Left lung (tissue), 10 donors: ENCODE results near the gene SPOP. TPM values are rescaled to one million over a fixed set of nuclear protein-coding genes. Genes with fewer than 3 reads are reported as not detected.

Experiments
- ATAC-seq: fragments of 200-7000 bp; cut with Tn5 transposase; one replicate; pipeline ENCODE4 v1.9.1; 2020; ENCODE audit warnings: moderate library complexity
- DNase-seq, 4 donors: peaks; one replicate each; pipeline ENCODE4 v3.0.0-alpha.2; 2013 to 2020
- H3K27ac ChIP-seq, 2 donors: fragments of 200-600 bp; sonication (generic) in 1 of 2; one replicate each; pipeline versions ENCODE4 v1.5.0 to v1.8.0; 2020 to 2021
- H3K27me3 ChIP-seq, 2 donors: fragments of 200-600 bp; sonication (generic) in 1 of 2; one replicate each; pipeline versions ENCODE4 v1.5.0 to v1.8.0; 2020 to 2021
- H3K36me3 ChIP-seq, 2 donors: fragments of 200-600 bp; sonication (generic) in 1 of 2; one replicate each; pipeline versions ENCODE4 v1.5.0 to v1.8.0; 2020 to 2021
- H3K4me1 ChIP-seq, 2 donors: fragments of 200-600 bp; one replicate each; pipeline ENCODE4 v1.8.0; 2021
- H3K4me3 ChIP-seq, 2 donors: fragments of 200-600 bp; sonication (generic) in 1 of 2; one replicate each; pipeline versions ENCODE4 v1.5.0 to v1.8.0; 2020 to 2021; ENCODE audit warnings: mild to moderate bottlenecking in 1 of 2
- H3K9me3 ChIP-seq, 2 donors: fragments of 200-600 bp; sonication (generic) in 1 of 2; one replicate each; pipeline versions ENCODE4 v1.5.0 to v1.8.0; 2020 to 2021
- intact Hi-C, 2 donors: fragments of 100-400 bp; cut with DNase I; formaldehyde crosslinking; loops; one replicate each; pipeline versions ENCODE4 v1.11.2 to v1.14.2; 2022
- polyA plus RNA-seq, 6 donors: library from polyadenylated mRNA; unstranded; fragments of 120-200 nt; gene quantifications; one replicate each; pipeline ENCODE4 v1.2.1, GENCODE V29; 2013; ENCODE audit not compliant: insufficient read length in 6 of 6
- total RNA-seq, 2 donors: library from RNA; stranded (reverse); fragmentation: NEBNext Ultra II Directional; extraction: Animal tissue kit (Norgen Biotek cat#: 25700); gene quantifications; one replicate each; pipeline ENCODE4 v1.2.1, GENCODE V29; 2021
- TF ChIP-seq, protein P1 (sequence below), 2 donors: fragments of 200-600 bp; sonication (generic) in 1 of 2; IDR thresholded peaks; one replicate each; pipeline versions ENCODE4 v1.5.0 to v1.8.0; 2021; ENCODE audit warnings: antibody characterized with exemption in 2 of 2
- donor health status: DM: no; HTN: yes; CAD: no.
- donor health status: DM: no; HTN: no; CAD: no.

Gene SPOP
- total and polyA plus RNA-seq, 8 donors = 68.7 to 89.6 (median 79.1) TPM

DNA sequence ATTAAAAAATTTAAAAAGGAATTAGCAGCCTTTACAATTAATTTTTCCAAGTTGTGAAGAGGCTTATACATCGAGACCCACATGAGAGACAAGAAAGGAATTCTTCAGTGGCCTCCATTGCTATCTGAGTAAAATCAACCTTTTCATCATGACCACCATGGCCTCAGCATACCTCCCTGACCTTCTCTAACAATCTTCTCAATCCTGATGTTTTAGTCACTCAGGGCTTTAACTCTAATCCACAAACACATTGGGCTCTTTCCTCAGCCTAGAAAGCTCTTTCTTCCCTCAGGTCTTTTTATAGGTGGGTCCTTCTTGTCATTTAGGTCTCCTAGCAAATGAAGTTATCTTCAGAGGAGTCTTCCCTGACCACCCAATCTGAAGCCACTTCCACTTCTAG lies 46.4 kb downstream of the SPOP start:
- peaks cover 16 to 53% of the 10 kb centered on the region in 2 donors for H3K4me1 ChIP-seq
- H3K4me3 ChIP-seq = no peak overlapping the region
- H3K9me3 ChIP-seq = no peaks in the 10 kb centered on the region
- DNase-seq (no peak), ATAC-seq (no peak)
- H3K27me3 ChIP-seq = no peaks in the 10 kb centered on the region
- peaks cover 0 to 7% of the 10 kb centered on the region in 2 donors for H3K36me3 ChIP-seq
- TF ChIP-seq, protein P1, sequence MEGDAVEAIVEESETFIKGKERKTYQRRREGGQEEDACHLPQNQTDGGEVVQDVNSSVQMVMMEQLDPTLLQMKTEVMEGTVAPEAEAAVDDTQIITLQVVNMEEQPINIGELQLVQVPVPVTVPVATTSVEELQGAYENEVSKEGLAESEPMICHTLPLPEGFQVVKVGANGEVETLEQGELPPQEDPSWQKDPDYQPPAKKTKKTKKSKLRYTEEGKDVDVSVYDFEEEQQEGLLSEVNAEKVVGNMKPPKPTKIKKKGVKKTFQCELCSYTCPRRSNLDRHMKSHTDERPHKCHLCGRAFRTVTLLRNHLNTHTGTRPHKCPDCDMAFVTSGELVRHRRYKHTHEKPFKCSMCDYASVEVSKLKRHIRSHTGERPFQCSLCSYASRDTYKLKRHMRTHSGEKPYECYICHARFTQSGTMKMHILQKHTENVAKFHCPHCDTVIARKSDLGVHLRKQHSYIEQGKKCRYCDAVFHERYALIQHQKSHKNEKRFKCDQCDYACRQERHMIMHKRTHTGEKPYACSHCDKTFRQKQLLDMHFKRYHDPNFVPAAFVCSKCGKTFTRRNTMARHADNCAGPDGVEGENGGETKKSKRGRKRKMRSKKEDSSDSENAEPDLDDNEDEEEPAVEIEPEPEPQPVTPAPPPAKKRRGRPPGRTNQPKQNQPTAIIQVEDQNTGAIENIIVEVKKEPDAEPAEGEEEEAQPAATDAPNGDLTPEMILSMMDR (IDR thresholded peaks at IDR 0.05) = no peak
- intact Hi-C loops = no loop called here
- H3K27ac ChIP-seq = no peak overlapping the region

DNA sequence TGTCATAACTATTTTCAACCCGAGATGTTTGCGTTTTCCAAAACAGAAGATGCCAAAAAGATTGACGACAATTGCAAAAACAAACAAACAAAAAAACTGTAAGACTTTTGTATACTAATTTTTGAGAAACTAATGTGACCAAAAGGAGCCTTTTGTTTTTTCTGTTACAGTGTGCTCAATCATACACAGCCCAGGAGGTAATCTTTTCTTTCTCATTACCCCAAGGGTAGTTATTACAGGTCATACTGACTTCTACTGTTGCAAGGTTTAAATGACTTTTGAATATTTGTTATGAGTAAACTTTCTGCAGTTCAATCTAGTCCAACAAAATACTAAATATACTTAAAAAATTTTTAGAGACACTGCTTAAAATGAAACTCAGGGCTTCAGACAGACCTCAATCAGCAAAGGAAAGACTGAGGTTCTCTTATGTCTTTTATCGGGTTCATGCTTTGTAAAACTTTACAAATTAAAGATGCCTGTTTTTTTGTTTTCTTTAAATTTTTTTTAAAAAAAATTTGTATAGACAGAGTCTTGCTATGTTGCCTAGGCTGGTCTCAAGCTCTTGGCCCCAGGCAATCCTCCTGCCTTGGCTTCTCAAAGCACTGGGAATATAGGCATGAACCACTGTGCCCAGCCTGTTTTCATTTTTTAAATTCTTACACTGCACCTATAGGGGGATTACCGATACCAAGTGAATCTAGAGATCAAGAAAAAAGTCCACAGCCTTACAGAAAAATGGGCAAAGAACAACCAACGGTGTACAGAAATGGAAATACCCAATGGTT lies 47.6 kb downstream of the SPOP start:
- Histone ChIP-seq H3K27me3 (no peaks in the 10 kb centered on the region), H3K36me3 (peaks cover 0 to 10% of the 10 kb centered on the region in 2 donors), H3K4me3 (no peak overlapping the region), H3K4me1 (peaks cover 16 to 50% of the 10 kb centered on the region in 2 donors), H3K9me3 (no peaks in the 10 kb centered on the region), H3K27ac (no peak overlapping the region)
- no peak for DNase-seq
- no peak for ATAC-seq
- intact Hi-C loops = no loop called here
- TF ChIP-seq, protein P1 (IDR thresholded peaks at IDR 0.05) = no peak

DNA sequence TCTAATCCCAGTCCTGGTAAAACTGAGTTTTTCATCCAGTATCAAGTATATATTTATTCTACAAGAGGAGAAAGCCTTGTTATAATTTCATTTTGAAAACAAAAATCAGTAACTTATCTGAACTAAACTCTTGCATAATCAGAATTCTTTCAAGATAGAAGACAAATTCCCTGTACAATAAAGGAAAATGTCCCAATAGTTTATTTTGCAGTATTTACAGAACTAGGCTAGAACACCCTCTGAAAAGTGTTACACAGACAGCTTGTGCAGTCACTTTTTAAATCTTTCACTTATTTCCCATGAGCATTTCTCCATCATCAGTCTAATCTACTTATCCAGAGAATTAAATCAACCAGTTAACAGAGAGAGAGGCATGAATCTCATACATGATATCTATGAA lies 48.5 kb downstream of the SPOP start:
- DNase-seq (no peak), ATAC-seq (no peak)
- H3K4me3 ChIP-seq = no peak overlapping the region
- TF ChIP-seq, protein P1 (IDR thresholded peaks at IDR 0.05) = no peak
- H3K27me3 ChIP-seq = no peaks in the 10 kb centered on the region
- peaks cover 0 to 10% of the 10 kb centered on the region in 2 donors for H3K36me3 ChIP-seq
- H3K27ac ChIP-seq = no peak overlapping the region
- intact Hi-C loops = no loop called here
- H3K4me1 ChIP-seq = peaks cover 16 to 43% of the 10 kb centered on the region in 2 donors
- no peaks in the 10 kb centered on the region for H3K9me3 ChIP-seq

DNA sequence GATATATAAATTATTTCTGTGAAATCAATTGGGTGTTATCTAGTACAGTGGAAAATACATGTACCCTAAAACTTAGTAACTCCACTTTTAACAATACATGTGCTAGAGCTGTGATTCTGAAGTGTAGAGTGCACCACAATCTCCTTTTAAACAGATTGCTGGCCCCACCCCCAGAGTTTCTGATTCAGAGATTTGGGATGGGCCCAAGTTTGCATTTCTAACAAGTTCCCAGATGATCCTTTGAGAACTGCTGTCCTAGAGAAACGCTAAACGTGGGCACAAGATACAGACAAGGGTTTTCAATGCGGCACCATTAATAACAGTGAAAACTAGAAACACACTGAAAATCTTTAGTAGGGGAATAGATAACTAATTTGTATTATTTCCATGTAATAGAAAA lies 53.0 kb downstream of the SPOP start:
- TF ChIP-seq, protein P1 (IDR thresholded peaks at IDR 0.05) = no peak
- Histone ChIP-seq H3K36me3 (peaks cover 0 to 35% of the 10 kb centered on the region in 2 donors), H3K4me3 (no peak overlapping the region), H3K27me3 (no peaks in the 10 kb centered on the region), H3K4me1 (peaks cover 5 to 14% of the 10 kb centered on the region in 2 donors), H3K9me3 (no peaks in the 10 kb centered on the region), H3K27ac (no peak overlapping the region)
- ATAC-seq (no peak), DNase-seq (no peak)
- intact Hi-C loops = no loop called here

DNA sequence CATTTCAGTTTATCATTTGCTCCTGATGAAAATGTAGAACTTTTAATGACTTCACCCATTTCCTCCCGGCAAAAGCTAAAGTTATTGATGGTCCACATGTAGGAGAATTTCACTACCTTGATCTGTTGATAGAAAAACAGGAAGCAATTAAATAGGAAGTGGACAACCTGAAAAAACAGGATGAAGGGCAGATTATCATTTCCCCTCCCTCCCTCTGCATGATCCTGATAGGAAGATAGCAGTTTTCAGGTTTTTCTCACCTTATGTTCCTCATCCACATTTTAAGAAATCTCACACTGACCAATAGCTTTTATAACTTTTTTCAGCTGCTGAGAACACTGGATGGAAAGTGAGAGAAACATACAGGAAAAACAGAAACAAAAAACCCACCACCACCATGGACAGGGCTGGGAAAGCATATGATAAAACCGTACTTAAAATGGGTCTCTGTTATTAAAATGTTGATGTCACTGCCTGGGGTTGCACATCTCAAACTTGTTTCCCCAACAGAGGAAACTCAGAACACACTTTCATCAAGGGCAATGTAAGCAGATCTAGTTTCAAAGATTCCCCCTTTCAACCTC lies 55.9 kb downstream of the SPOP start:
- H3K27ac ChIP-seq = no peak overlapping the region
- peaks cover 0 to 57% of the 10 kb centered on the region in 2 donors for H3K36me3 ChIP-seq
- no peaks in the 10 kb centered on the region for H3K9me3 ChIP-seq
- ATAC-seq (no peak), DNase-seq (no peak)
- no peaks in the 10 kb centered on the region for H3K27me3 ChIP-seq
- no peak overlapping the region for H3K4me3 ChIP-seq
- TF ChIP-seq, protein P1 (IDR thresholded peaks at IDR 0.05) = no peak
- H3K4me1 ChIP-seq = peaks cover 12 to 21% of the 10 kb centered on the region in 2 donors
- intact Hi-C loops = no loop called here
